Kidney epithelial cell (primary cell): ENCODE data around the gene ELOVL4. TPM values are rescaled to one million over a fixed set of nuclear protein-coding genes. Genes with fewer than 3 reads are reported as not detected.

Source experiments
- DNase-seq: peaks from one replicate; pipeline ENCODE4 v3.0.0-alpha.2; 2010; ENCODE audit warnings: low read depth
- H3K27me3 ChIP-seq: 2 replicates; pipeline ENCODE4 v1.6.0; 2011; ENCODE audit warnings: low read length; ENCODE audit not compliant: control insufficient read depth, insufficient read depth
- H3K36me3 ChIP-seq: 2 replicates; pipeline ENCODE4 v1.5.1; 2011; ENCODE audit warnings: low read length; ENCODE audit not compliant: control insufficient read depth, insufficient read depth
- H3K4me3 ChIP-seq: 2 replicates; pipeline ENCODE4 v1.5.1; 2011; ENCODE audit warnings: low read depth, mild to moderate bottlenecking, control low read depth, low read length
- total RNA-seq: library from RNA; depleted of rRNA; stranded (reverse); fragments of >200 nt; gene quantifications from 2 replicates; pipeline ENCODE4 v1.2.3, GENCODE V29; 2015
- TF ChIP-seq, protein P1 (sequence below): IDR thresholded peaks from 2 replicates; pipeline ENCODE4 v1.5.1; 2011; ENCODE audit warnings: mild to moderate bottlenecking, moderate library complexity, low read length, control low read depth, inconsistent platforms; ENCODE audit not compliant: insufficient read depth, poor library complexity, severe bottlenecking

The ELOVL4 gene
- total RNA-seq, 1 donor from 2014 or later: 2.8 TPM

DNA sequence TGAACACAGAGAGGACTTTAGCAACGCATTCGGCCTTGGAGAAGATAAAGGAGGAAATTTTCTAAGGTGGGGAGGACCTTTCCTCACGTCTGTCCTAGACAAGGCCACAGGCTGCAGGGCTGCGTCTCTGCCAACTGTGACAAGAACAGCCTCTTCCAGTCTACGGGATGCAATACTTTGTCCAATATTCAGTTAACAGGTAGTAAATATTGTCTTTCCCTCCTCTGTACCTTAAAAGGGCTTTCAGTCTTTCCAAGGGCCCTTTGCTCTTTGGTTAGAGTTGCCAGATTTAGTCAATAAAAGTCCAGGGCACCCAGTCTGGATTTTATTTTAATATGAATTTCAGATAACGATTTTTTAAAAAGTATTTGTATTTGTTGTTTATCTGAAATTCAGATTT is 78.2 kb downstream of the ELOVL4 start:
- no peaks in the 10 kb centered on the region for H3K27me3 ChIP-seq
- H3K36me3 ChIP-seq: no peaks in the 10 kb centered on the region
- no peak overlapping the region for H3K4me3 ChIP-seq
- TF ChIP-seq, protein P1, sequence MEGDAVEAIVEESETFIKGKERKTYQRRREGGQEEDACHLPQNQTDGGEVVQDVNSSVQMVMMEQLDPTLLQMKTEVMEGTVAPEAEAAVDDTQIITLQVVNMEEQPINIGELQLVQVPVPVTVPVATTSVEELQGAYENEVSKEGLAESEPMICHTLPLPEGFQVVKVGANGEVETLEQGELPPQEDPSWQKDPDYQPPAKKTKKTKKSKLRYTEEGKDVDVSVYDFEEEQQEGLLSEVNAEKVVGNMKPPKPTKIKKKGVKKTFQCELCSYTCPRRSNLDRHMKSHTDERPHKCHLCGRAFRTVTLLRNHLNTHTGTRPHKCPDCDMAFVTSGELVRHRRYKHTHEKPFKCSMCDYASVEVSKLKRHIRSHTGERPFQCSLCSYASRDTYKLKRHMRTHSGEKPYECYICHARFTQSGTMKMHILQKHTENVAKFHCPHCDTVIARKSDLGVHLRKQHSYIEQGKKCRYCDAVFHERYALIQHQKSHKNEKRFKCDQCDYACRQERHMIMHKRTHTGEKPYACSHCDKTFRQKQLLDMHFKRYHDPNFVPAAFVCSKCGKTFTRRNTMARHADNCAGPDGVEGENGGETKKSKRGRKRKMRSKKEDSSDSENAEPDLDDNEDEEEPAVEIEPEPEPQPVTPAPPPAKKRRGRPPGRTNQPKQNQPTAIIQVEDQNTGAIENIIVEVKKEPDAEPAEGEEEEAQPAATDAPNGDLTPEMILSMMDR: no peak
- no peak for DNase-seq

DNA sequence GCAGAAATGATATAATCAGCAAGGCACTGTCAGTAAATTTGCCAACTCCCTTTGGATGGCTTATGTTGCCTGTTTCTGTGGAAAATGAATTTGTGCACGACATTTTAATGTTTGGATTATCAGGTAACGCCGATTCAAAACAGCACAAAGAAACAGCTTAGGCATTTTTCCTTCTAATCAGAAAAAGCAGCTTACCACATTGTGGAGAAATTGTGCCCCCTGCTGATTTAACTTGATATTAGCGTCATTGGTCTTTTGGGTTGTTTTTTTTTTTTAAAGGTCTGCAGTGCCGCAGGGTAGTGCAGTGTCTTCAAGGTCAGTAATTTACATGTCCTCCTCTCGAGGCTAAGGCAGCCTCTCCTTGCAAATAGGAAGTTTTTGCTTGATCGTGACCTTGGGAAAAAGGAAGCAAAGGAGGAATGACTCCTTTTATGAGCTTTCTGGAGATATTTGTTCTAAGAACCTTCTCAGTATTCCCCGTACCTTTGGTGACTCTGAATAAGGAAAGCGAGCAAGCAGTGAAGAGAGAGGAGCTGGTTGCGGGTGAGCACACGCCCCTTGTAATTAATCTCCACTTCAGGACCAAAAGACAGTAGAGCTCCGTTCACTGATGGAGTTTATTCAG is 79.1 kb downstream of the ELOVL4 start:
- Histone ChIP-seq H3K27me3 (no peaks in the 10 kb centered on the region), H3K4me3 (peak overlapping the region; percentile 10), H3K36me3 (no peaks in the 10 kb centered on the region)
- TF ChIP-seq, protein P1: peak; percentile 55
- peak; percentile 23 for DNase-seq

Other genes starting within 250 kb of the ELOVL4 start
- gene TTK, start 57.1 kb upstream of the ELOVL4 start, total RNA-seq: 4.6 and 5.5 TPM in 2 replicates
- 14.8 and 21.5 TPM in 2 replicates for gene BCKDHB, start 159.1 kb upstream of the ELOVL4 start, total RNA-seq